Measurements from ENCODE around the gene PLA2G6.

DNA sequence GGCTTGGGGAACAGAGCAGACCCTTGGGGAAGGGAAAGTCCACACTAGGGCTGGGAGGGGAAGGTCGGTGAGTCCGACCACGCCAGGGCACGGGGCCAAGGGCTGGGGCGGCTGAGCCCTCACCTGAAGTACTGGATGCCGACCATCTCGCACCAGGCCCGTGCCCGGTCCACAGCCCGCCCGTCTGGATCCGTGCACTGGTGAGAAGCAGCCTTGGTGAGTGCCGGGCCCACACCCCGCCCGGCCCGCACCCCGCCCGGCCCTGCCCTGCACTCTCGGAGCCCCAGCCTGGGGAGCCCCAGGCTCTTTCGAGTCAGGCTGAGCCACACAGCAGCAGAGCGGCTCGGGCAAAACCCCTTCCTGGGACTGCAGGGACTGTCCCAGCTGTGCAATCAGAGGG is 69.2 kb downstream of the PLA2G6 start:
- TF ChIP-seq RXRA (IDR thresholded peaks at IDR 0.05; ENCODE audit: insufficient read depth, low read depth, low read length) (no peak), GABPA (IDR thresholded peaks at IDR 0.05; ENCODE audit: borderline replicate concordance, insufficient read depth, low read length) (no peak), HDAC2 (IDR thresholded peaks at IDR 0.05; ENCODE audit: borderline replicate concordance in 1 of 2, low read depth in 2 of 2, low read length in 2 of 2) (no peak), POLR2A (IDR thresholded peaks at IDR 0.05; ENCODE audit: control extremely low read depth in 1 of 2, low read depth in 2 of 2, low read length in 2 of 2) (no peak), POLR2AphosphoS5 (IDR thresholded peaks at IDR 0.05; ENCODE audit: low read depth, low read length) (no peak), NRF1 (IDR thresholded peaks at IDR 0.05; ENCODE audit: low read depth, low read length) (no peak), TAF1 (IDR thresholded peaks at IDR 0.05; ENCODE audit: low read depth, low read length) (no peak), SUZ12 (IDR thresholded peaks at IDR 0.05; ENCODE audit: low read length) (no peak), JUN (IDR thresholded peaks at IDR 0.05; ENCODE audit: low read depth, low read length) (no peak), EZH2 (IDR thresholded peaks at IDR 0.05; ENCODE audit: low read depth, low read length, severe bottlenecking) (no peak)
- TF ChIP-seq, protein P1, sequence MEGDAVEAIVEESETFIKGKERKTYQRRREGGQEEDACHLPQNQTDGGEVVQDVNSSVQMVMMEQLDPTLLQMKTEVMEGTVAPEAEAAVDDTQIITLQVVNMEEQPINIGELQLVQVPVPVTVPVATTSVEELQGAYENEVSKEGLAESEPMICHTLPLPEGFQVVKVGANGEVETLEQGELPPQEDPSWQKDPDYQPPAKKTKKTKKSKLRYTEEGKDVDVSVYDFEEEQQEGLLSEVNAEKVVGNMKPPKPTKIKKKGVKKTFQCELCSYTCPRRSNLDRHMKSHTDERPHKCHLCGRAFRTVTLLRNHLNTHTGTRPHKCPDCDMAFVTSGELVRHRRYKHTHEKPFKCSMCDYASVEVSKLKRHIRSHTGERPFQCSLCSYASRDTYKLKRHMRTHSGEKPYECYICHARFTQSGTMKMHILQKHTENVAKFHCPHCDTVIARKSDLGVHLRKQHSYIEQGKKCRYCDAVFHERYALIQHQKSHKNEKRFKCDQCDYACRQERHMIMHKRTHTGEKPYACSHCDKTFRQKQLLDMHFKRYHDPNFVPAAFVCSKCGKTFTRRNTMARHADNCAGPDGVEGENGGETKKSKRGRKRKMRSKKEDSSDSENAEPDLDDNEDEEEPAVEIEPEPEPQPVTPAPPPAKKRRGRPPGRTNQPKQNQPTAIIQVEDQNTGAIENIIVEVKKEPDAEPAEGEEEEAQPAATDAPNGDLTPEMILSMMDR (IDR thresholded peaks at IDR 0.05; ENCODE audit: control extremely low read depth in 1 of 3, insufficient read depth in 1 of 3, low read depth in 1 of 3, low read length in 3 of 3), result no peak
- TF ChIP-seq, protein P2, sequence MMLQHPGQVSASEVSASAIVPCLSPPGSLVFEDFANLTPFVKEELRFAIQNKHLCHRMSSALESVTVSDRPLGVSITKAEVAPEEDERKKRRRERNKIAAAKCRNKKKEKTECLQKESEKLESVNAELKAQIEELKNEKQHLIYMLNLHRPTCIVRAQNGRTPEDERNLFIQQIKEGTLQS (IDR thresholded peaks at IDR 0.05; ENCODE audit: insufficient read depth, low read depth, low read length), result no peak
- TF ChIP-seq, protein P3, sequence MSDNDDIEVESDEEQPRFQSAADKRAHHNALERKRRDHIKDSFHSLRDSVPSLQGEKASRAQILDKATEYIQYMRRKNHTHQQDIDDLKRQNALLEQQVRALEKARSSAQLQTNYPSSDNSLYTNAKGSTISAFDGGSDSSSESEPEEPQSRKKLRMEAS (IDR thresholded peaks at IDR 0.05), result no peak
